Measurements from ENCODE around the gene CCDC91.
"Not testable (repeated sequence)": the region's sequence is repeated elsewhere in the genome, so short reads cannot be mapped to it uniquely, and the experiment has no call there.

CCDC91 gene

GRCh38 chr12:28231248-28231647 is 41.0 kb downstream of the CCDC91 start:
- no peak for DNase-seq (ENCODE audit: low read depth in 4 of 4, low spot score in 1 of 4)

DNA sequence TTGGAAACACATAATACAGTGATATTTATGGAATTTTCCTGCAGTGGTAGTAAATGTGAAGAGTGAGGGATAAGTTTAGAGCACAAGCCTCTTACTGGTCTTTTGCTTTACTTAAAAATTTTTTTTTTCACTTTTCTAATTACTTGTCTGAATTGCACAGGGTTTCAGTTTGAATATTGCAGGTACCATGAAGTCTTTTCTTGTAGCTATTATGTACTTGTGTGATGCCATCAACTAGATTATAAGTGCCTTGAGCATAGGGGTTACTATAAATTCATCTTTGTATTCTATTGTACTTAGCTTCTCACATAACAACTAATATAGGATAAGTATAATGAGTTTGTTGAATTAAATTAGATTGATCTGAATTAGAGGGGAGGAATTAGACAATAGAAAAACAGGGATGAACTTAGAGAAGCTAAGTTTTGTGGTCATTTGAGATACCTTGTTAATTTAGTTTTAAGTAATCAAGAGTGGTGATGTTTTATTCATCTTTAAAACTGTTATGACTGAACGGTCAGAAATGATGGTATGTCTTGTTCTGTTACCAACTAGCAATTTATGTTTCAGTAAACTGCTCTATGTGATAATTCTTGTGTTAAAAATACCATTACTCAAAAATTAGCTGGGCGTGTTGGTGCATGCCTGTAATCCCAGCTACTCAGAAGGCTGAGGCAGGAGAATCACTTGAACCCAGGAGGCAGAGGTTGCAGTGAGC is 42.1 kb downstream of the CCDC91 start:
- no peak for DNase-seq (ENCODE audit: low read depth in 4 of 4, low spot score in 1 of 4)

GRCh38 chr12:28234444-28234843 is 44.2 kb downstream of the CCDC91 start:
- DNase-seq (ENCODE audit: low read depth in 4 of 4, low spot score in 1 of 4) = no peak

GRCh38 chr12:28235015-28235414 is 44.8 kb downstream of the CCDC91 start:
- DNase-seq (ENCODE audit: low read depth in 4 of 4, low spot score in 1 of 4) = no peak

DNA sequence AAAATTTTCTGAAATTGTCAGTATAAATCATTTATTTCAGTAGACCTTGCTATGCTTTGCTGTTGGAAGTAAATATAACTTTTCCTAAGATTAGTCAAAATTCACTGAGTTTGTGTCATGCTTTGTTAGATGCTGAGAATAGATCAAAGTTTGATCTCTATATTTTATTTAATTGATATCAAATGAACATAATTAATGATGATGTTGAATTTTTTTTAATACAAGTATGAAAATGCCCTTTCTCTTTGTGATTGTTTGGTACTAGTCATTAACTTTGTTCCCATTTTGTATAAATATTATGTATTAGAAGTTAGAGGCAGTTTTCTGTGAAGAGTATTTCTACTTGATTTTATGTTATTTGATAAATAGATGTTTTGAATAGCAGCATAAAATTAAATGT is 45.7 kb downstream of the CCDC91 start:
- no peak for DNase-seq (ENCODE audit: low read depth in 4 of 4, low spot score in 1 of 4)

- DNase-seq (ENCODE audit: low read depth in 4 of 4, low spot score in 1 of 4) = no peak
Measured at GRCh38 chr12:28237423-28237822, 47.2 kb downstream of the CCDC91 start.

GRCh38 chr12:28239918-28240317 is 49.7 kb downstream of the CCDC91 start:
- no peak for DNase-seq (ENCODE audit: low read depth in 4 of 4, low spot score in 1 of 4)

- no peak for DNase-seq (ENCODE audit: low read depth in 4 of 4, low spot score in 1 of 4)
Measured at GRCh38 chr12:28240853-28241252, 50.6 kb downstream of the CCDC91 start.

- DNase-seq (ENCODE audit: low read depth in 4 of 4, low spot score in 1 of 4) = no peak
Measured at GRCh38 chr12:28242129-28242495, 51.9 kb downstream of the CCDC91 start.

GRCh38 chr12:28242496-28243309 is 52.4 kb downstream of the CCDC91 start:
- no peak for DNase-seq (ENCODE audit: low read depth in 4 of 4, low spot score in 1 of 4)

- no peak for DNase-seq (ENCODE audit: low read depth in 4 of 4, low spot score in 1 of 4)
Measured at GRCh38 chr12:28243310-28243633, 53.0 kb downstream of the CCDC91 start.

- DNase-seq (ENCODE audit: low read depth in 4 of 4, low spot score in 1 of 4) = no peak
Measured at GRCh38 chr12:28247806-28248205, 57.5 kb downstream of the CCDC91 start.

GRCh38 chr12:28248555-28249145 is 58.4 kb downstream of the CCDC91 start:
- DNase-seq (ENCODE audit: low read depth in 4 of 4, low spot score in 1 of 4) = no peak

GRCh38 chr12:28253161-28253641 is 62.9 kb downstream of the CCDC91 start:
- DNase-seq (ENCODE audit: low read depth in 4 of 4, low spot score in 1 of 4) = peak; percentile 6 to 36 (median 14)

DNA sequence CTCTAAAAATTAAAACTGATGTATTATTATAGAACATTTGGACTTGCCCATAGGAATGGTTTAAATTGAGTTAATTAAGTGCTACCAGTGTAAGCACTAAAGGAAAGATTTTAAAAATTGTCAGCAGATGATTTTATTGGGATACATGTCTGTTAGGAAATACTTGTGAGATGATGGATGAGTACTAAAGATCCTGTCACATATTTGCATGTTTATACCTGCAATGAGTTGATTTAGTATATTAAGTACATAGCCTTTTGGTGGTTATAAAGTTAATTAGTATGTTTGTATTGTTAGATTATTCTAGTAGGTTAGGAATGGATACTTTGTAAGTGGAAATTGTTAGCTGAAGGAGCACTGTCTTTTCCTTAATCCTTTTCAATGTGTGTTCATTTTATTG is 67.2 kb downstream of the CCDC91 start:
- DNase-seq (ENCODE audit: low read depth in 4 of 4, low spot score in 1 of 4) = no peak

- DNase-seq (ENCODE audit: low read depth in 4 of 4, low spot score in 1 of 4) = no peak
Measured at GRCh38 chr12:28258998-28259397, 68.7 kb downstream of the CCDC91 start.

- no peak for DNase-seq (ENCODE audit: low read depth in 4 of 4, low spot score in 1 of 4)
Measured at GRCh38 chr12:28265435-28266042, 75.3 kb downstream of the CCDC91 start.

GRCh38 chr12:28267920-28268607 is 77.8 kb downstream of the CCDC91 start:
- not testable (repeated sequence) for DNase-seq (ENCODE audit: low read depth in 4 of 4, low spot score in 1 of 4)

- no peak for DNase-seq (ENCODE audit: low read depth in 4 of 4, low spot score in 1 of 4)
Measured at GRCh38 chr12:28268608-28269229, 78.5 kb downstream of the CCDC91 start.

DNA sequence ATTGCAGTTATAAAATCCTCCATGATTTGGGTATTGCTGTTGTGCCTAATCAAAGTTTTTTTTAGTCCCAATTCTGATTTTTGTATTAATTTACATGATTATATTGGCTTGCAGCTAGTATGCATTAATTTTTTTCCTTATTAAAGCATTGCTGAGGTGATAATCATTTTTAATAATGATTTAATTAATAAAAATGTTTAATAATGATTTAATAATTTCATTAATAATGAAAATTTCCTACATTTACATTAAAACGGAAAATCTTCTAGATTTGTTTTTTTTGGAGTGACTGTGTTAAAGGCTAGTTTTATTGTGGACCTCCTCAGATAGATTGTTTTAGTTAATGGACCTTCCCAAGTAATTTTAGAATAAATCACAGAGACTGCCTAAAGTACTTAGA is 79.6 kb downstream of the CCDC91 start:
- DNase-seq (ENCODE audit: low read depth in 4 of 4, low spot score in 1 of 4) = no peak

GRCh38 chr12:28278499-28278898 is 88.2 kb downstream of the CCDC91 start:
- no peak for DNase-seq (ENCODE audit: low read depth in 4 of 4, low spot score in 1 of 4)
